Measurements from ENCODE around the gene STUM.

DNA sequence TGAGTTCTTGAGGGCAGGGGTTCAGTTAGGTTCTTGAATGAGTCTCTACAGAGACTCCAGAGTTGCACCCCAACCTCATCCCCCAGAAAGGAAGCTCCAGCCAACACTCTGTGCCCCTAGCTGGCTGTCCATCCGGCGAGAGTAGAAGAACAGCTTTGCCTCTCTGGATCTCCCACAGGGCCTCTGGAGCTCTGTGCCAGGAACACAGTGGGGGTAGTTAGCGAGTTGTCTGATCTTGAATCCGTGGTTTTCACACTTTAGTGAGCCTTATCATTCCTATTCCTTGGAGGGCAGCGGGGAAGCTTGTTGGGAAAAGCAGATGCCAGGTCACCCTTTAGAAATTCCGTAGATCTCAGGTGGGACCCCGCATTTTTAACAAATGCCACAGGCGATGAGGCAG lies 45.0 kb downstream of the STUM start:
- TF ChIP-seq GATA3 (IDR thresholded peaks at IDR 0.05; ENCODE audit: low read depth, low read length) (no peak), GATA2 (IDR thresholded peaks at IDR 0.05; ENCODE audit: low read depth, low read length) (no peak)

Data from SH-SY5Y (cell line).